Astrocyte of the spinal cord (primary cell): Measurements from ENCODE around the gene CDH10.
A peak's percentile ranks its signal among the peaks of the same experiment; 100 is the strongest.

Experiments
- DNase-seq: peaks from one replicate; pipeline ENCODE4 v3.0.0; 2011; ENCODE audit warnings: low read depth, low spot score
- H3K4me3 ChIP-seq: 2 replicates; pipeline ENCODE4 v1.5.1; 2011; ENCODE audit warnings: low read depth, mild to moderate bottlenecking, low read length, moderate library complexity
- CTCF ChIP-seq: IDR thresholded peaks from 2 replicates; pipeline ENCODE4 v1.5.1; 2012; ENCODE audit warnings: low read depth, mild to moderate bottlenecking, low read length, inconsistent platforms
- in situ Hi-C: cut with HindIII; loops from 2 replicates; pipeline ENCODE4 v1.10.0; 2017; ENCODE audit warnings: low sequenced_read_pairs

The CDH10 gene

DNA sequence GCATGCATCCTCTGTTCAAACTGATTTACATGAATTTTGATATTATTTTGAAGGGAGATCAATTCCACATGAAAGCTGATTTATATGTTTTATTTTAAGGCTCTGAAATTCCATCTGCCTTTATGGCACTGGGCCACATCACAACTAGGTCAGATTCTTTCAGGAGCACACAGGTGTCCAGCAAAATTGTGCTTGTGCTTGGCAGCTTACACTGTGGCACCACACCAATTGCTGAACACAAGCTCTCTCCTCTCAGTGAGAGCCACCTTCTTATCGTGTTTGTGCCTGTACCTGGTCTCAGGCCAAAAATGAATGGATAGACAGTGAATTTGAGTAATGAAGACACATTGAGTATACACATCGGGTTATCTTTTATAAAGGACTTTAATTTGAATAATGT is 200.4 kb downstream of the CDH10 start:
- in situ Hi-C loops, result no loop called here
- no peak for TF ChIP-seq CTCF
- DNase-seq, result no peak
- no peak overlapping the region for H3K4me3 ChIP-seq

DNA sequence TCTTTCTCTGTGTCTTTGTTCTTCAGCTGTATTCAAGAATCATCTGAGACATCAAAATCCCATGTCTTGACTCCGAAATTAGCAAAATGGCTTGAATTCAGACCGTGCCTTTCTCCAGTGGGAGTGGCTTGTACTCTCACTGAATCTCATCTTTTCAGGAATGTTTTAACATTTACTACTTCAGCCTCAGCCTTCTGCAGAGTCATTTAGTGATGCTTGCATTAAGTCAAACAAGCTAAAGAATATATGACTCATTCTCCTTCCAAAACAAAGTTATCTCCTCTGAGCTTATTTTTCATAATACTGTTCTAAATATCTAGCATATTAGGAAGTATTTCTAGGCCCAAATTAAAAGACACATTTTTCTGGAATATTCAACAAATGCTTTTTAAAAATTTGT is 205.3 kb downstream of the CDH10 start:
- in situ Hi-C loops, result no loop called here
- DNase-seq, result peak; percentile 1

More for the DNA sequence above, 205.3 kb downstream of the CDH10 start:
- TF ChIP-seq CTCF, result no peak
- H3K4me3 ChIP-seq, result no peak overlapping the region
